Upper lobe of left lung (tissue), 4 donors: ENCODE measurements around the gene FALEC.

Experiments
- CTCF ChIP-seq, 6 experiments: fragments of 450-650 bp in 4 of 6; fragments of 200-600 bp in 2 of 6; sonication (generic) in 2 of 6; IDR thresholded peaks; one replicate each; pipeline ENCODE4 v1.5.1; 2016 to 2019; ENCODE audit warnings: antibody characterized with exemption in 6 of 6
- EP300 ChIP-seq, 4 donors: sonication (generic); formaldehyde crosslinking; IDR thresholded peaks; one replicate each; pipeline ENCODE4 v1.5.1; 2017; ENCODE audit warnings: antibody characterized with exemption in 4 of 4, control low read depth in 2 of 4

GRCh38 chr1:150529017-150529416 lies 13.5 kb downstream of the FALEC start:
- TF ChIP-seq EP300 (IDR thresholded peaks at IDR 0.05) (no peak), CTCF (IDR thresholded peaks at IDR 0.05) (no peak)
